ENCODE measurements around the gene ORAI1. TPM values are rescaled to one million over a fixed set of nuclear protein-coding genes. Genes with fewer than 3 reads are reported as not detected.

Gene ORAI1
- total RNA-seq, result 7.7 and 11.4 TPM in 2 replicates

DNA sequence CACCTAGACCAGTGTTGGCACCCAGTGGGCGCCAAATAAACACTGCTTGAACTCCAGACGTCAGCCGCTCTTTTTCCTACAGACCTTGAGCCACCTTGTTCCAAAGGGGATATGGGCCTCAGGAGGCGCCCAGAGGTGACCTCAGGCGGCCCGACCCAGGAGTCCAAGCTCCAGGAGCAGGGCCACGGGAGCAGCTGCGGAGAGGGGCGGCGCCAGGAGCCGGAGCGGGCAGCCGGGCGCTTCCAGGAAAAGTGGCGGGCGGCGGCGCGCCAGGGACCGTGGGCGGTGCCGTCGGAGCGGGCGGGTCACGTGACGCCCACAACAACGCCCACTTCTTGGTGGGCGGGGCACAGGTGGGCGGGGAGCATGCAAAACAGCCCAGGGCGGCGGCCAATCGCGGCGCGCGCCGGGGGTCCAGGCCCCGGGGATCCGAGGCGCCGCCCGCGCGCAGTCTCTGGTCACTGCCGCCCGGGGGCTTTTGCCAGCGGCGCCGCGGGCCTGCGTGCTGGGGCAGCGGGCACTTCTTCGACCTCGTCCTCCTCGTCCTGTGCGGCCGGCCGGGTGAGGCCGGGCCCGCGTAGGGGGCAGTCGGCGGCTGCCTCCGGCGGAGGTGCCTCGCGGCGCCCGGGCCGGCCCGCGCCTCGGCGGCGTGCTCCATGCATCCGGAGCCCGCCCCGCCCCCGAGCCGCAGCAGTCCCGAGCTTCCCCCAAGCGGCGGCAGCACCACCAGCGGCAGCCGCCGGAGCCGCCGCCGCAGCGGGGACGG lies at the start of gene ORAI1:
ORAI1 (plus strand) TSS at position 444 of the 766 bp plus-strand sequence.

DNA sequence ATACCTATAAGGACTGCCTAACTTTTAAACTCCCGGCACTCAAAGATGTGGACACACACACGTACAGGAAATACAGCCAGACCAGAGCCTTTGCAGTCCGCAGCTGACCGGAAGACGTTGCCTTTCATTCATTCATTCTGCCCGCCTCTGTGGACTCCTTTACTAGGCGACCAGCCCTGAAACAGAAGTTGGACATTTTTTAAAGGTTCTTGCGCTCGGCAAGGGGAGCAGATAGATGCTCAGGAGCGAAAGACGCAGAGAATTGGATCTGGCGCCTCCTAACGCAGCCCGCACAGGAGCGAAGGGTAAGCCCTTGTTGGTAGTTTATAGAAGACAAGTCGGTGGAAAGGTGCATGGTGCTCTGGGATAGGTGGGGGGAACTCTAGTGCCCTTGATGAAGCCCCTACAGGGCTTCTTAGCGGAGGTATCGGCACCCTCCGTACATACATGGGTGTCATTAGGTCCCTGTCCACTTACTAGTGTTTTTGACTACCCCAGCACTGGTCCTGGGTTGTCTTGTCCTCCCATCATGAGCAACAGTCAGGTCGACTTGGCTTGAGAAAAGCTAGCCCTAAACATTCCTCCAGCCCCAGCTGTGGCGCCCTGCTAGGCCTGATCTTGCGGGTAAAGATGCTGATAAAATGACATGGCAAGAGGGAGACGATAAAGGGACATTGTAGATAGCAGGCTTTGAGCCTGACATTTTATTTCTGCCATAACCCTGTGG lies 45.2 kb upstream of the ORAI1 start, which contains the start of gene KDM2B:
KDM2B (minus strand) TSS at position 65 of the 727 bp plus-strand sequence. CDS start 112 bp downstream, outside the sequence.

DNA sequence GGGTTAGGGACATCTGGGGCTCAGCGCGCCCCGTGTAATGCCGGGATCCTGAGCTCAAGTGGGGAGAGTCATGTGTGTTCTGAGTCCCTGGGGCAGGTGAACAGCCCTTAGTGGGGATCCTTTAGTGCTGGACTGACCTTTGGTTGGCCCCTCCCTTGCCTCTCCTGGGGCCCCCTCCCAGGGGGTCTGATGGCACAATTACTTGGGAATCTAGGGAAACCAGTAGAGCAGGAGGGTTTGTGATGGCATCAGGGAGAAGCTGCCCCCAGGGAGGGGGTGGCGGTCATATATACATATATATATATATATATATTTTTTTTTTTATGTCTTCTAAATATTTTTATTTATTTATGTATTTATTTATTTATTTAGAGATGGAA lies 43.2 kb downstream of the ORAI1 start, which contains the start of gene MORN3:
MORN3 (minus strand) TSS at position 134 of the 380 bp plus-strand sequence. CDS start 171 bp downstream, outside the sequence.

Other genes starting within 250 kb of the ORAI1 start
- gene RNF34, start 226.4 kb upstream of the ORAI1 start, total RNA-seq, result 30.5 and 39.6 TPM in 2 replicates
- gene KDM2B, start 45.5 kb upstream of the ORAI1 start, total RNA-seq, result 25.0 and 25.1 TPM in 2 replicates
- under 0.01 and 1.6 TPM in 2 replicates for gene MORN3, start 43.1 kb downstream of the ORAI1 start, total RNA-seq
- gene TMEM120B, start 86.2 kb downstream of the ORAI1 start, total RNA-seq, result 10.7 and 12.7 TPM in 2 replicates
- 22.0 and 23.4 TPM in 2 replicates for gene RHOF, start 167.2 kb downstream of the ORAI1 start, total RNA-seq
- gene SETD1B, start 177.5 kb downstream of the ORAI1 start, total RNA-seq, result 3.9 and 9.8 TPM in 2 replicates
- 0.52 and 1.5 TPM in 2 replicates for gene HPD, start 232.3 kb downstream of the ORAI1 start, total RNA-seq

Measured in epithelial cell of alveolus of lung (primary cell).